ENCODE data around the gene ZMYND10. TPM values are rescaled to one million over a fixed set of nuclear protein-coding genes. Genes with fewer than 3 reads are reported as not detected.
A peak's percentile ranks its signal among the peaks of the same experiment; 100 is the strongest.

Gene ZMYND10
- total RNA-seq, 1 experiment from 2014 or later = 0.97 TPM

DNA sequence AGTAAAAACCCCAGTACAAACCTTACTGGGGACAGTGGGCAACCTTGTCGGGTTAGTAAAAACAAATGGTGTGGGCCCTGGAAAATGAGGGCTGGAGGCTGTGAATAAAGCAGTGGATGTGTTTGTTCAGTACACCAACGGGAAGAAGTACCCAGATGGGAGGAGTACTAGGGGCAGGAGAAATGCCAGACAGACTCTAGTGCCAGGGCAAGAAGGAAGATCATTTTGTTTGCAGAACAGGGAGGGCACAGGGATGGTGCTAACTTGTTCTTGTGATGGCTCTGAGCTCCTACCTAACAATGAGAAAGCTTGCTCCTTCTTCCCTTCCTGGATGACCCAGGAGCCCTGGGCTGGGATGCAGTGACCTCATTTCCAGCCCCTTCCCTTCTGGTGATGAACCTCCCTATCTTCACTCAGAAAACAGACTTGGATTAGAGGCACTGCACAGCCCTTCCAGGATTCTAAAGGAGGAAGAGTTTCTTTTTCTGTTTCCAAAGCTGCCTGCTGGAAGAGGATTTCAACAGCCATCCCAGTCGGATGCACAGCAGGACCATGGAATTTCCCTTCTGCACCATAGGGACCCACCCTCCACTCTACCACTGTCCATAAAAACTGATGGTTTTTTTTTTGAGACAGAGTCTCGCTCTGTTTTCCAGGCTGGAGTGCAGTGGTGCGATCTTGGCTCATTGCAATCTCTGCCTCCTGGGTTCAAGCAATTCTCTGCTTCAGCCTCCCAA lies 11.0 kb downstream of the ZMYND10 start:
- H3K36me3 ChIP-seq = peaks cover 68% of the 10 kb centered on the region
- no peaks in the 10 kb centered on the region for H3K9me3 ChIP-seq (replicated peaks)
- H3K4me3 ChIP-seq = no peak overlapping the region
- no peaks in the 10 kb centered on the region for H3K27me3 ChIP-seq (replicated peaks)
- DNase-seq (ENCODE audit: low read depth in 1 of 2, low spot score in 2 of 2) = no peak
- peaks cover 20% of the 10 kb centered on the region for H3K4me1 ChIP-seq (replicated peaks)
- no peak overlapping the region for H3K27ac ChIP-seq

GRCh38 chr3:50333744-50334328 lies 11.7 kb downstream of the ZMYND10 start:
- Histone ChIP-seq H3K27me3 (replicated peaks) (no peaks in the 10 kb centered on the region), H3K36me3 (peaks cover 75% of the 10 kb centered on the region), H3K27ac (no peak overlapping the region), H3K4me3 (no peak overlapping the region), H3K4me1 (replicated peaks) (peaks cover 20% of the 10 kb centered on the region), H3K9me3 (replicated peaks) (no peaks in the 10 kb centered on the region)
- no peak for DNase-seq (ENCODE audit: low read depth in 1 of 2, low spot score in 2 of 2)

GRCh38 chr3:50331364-50331907 lies 14.1 kb downstream of the ZMYND10 start:
- H3K36me3 ChIP-seq = peaks cover 72% of the 10 kb centered on the region
- no peak overlapping the region for H3K4me3 ChIP-seq
- no peaks in the 10 kb centered on the region for H3K27me3 ChIP-seq (replicated peaks)
- no peak for DNase-seq (ENCODE audit: low read depth in 1 of 2, low spot score in 2 of 2)
- peaks cover 25% of the 10 kb centered on the region for H3K4me1 ChIP-seq (replicated peaks)
- no peak overlapping the region for H3K27ac ChIP-seq
- H3K9me3 ChIP-seq (replicated peaks) = no peaks in the 10 kb centered on the region

- no peaks in the 10 kb centered on the region for H3K9me3 ChIP-seq (replicated peaks)
- no peak overlapping the region for H3K27ac ChIP-seq
- no peak overlapping the region for H3K4me3 ChIP-seq
- H3K36me3 ChIP-seq = peaks cover 65% of the 10 kb centered on the region
- DNase-seq (ENCODE audit: low read depth in 1 of 2, low spot score in 2 of 2) = no peak
- H3K27me3 ChIP-seq (replicated peaks) = no peaks in the 10 kb centered on the region
- peaks cover 17% of the 10 kb centered on the region for H3K4me1 ChIP-seq (replicated peaks)
Observed at GRCh38 chr3:50330330-50330729, 15.2 kb downstream of the ZMYND10 start.

GRCh38 chr3:50327943-50328691 lies 17.4 kb downstream of the ZMYND10 start, which contains the start of gene TUSC2:
TSS of gene TUSC2 (minus strand) at chr3:50328223. CDS start at chr3:50328099, 124 bp downstream.
- peak within 1 kb of the TSS; percentile 76 for H3K4me3 ChIP-seq
- H3K4me1 ChIP-seq (replicated peaks) = peaks cover 14% of the 10 kb centered on the region
- H3K27ac ChIP-seq = no peak within 1 kb of the TSS
- DNase-seq (ENCODE audit: low read depth in 1 of 2, low spot score in 2 of 2) = peak; percentile 76 to 93
- no peaks in the 10 kb centered on the region for H3K27me3 ChIP-seq (replicated peaks)
- H3K36me3 ChIP-seq = peaks cover 61% of the 10 kb centered on the region
- no peaks in the 10 kb centered on the region for H3K9me3 ChIP-seq (replicated peaks)

DNA sequence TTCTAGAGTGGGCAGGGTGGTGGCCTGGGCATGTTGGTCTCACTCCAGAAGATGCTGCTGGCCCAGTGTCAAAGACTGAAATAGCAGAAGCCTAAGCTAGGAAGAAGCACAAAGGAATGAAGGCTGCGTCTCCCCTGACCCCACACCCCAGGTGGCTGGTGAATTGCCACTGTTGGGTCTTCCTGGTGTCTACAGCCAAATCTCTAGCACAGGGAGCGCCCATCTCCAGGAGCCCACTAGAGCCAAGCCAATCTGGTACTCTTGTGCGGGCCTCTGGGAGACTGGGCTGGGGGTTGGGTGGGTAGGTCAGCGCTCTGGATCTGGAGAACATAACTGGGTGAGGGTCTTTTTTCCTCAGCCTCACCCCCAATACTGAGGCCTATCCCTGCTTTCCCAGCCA lies 18.4 kb downstream of the ZMYND10 start:
- Histone ChIP-seq H3K27ac (no peak overlapping the region), H3K36me3 (peaks cover 53% of the 10 kb centered on the region), H3K9me3 (replicated peaks) (no peaks in the 10 kb centered on the region), H3K4me3 (peak overlapping the region; percentile 76), H3K27me3 (replicated peaks) (no peaks in the 10 kb centered on the region), H3K4me1 (replicated peaks) (peaks cover 14% of the 10 kb centered on the region)
- DNase-seq (ENCODE audit: low read depth in 1 of 2, low spot score in 2 of 2) = no peak

- Histone ChIP-seq H3K4me3 (no peak overlapping the region), H3K36me3 (peaks cover 45% of the 10 kb centered on the region), H3K27ac (no peak overlapping the region), H3K4me1 (replicated peaks) (peaks cover 22% of the 10 kb centered on the region), H3K27me3 (replicated peaks) (no peaks in the 10 kb centered on the region), H3K9me3 (replicated peaks) (no peaks in the 10 kb centered on the region)
- no peak for DNase-seq (ENCODE audit: low read depth in 1 of 2, low spot score in 2 of 2)
Observed at GRCh38 chr3:50326182-50326541, 19.4 kb downstream of the ZMYND10 start.

GRCh38 chr3:50325497-50326181 lies 19.9 kb downstream of the ZMYND10 start:
- Histone ChIP-seq H3K27ac (no peak overlapping the region), H3K36me3 (peaks cover 43% of the 10 kb centered on the region), H3K27me3 (replicated peaks) (no peaks in the 10 kb centered on the region), H3K4me3 (no peak overlapping the region), H3K9me3 (replicated peaks) (no peaks in the 10 kb centered on the region), H3K4me1 (replicated peaks) (peaks cover 24% of the 10 kb centered on the region)
- no peak for DNase-seq (ENCODE audit: low read depth in 1 of 2, low spot score in 2 of 2)

DNA sequence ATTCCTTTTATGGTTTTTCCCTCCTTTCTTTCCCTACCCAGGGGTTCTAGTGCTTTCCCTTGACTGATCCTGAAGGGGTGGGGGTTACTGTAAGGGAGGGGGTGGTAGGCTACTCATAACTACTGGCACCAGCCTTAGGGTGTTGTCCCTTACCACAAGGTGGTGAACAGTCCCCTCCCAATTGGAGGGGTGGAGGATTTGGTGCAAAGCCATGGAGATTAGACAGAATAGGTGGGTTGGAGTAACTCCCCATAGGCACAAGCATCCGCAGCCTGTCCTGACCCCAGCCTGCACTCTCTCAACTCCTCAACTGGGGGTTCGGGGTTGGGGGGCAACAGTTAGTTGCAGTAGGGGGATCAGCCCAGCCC lies 20.4 kb downstream of the ZMYND10 start:
- Histone ChIP-seq H3K27ac (no peak overlapping the region), H3K27me3 (replicated peaks) (no peaks in the 10 kb centered on the region), H3K4me3 (no peak overlapping the region), H3K9me3 (replicated peaks) (no peaks in the 10 kb centered on the region), H3K36me3 (peaks cover 37% of the 10 kb centered on the region), H3K4me1 (replicated peaks) (peaks cover 29% of the 10 kb centered on the region)
- no peak for DNase-seq (ENCODE audit: low read depth in 1 of 2, low spot score in 2 of 2)

DNA sequence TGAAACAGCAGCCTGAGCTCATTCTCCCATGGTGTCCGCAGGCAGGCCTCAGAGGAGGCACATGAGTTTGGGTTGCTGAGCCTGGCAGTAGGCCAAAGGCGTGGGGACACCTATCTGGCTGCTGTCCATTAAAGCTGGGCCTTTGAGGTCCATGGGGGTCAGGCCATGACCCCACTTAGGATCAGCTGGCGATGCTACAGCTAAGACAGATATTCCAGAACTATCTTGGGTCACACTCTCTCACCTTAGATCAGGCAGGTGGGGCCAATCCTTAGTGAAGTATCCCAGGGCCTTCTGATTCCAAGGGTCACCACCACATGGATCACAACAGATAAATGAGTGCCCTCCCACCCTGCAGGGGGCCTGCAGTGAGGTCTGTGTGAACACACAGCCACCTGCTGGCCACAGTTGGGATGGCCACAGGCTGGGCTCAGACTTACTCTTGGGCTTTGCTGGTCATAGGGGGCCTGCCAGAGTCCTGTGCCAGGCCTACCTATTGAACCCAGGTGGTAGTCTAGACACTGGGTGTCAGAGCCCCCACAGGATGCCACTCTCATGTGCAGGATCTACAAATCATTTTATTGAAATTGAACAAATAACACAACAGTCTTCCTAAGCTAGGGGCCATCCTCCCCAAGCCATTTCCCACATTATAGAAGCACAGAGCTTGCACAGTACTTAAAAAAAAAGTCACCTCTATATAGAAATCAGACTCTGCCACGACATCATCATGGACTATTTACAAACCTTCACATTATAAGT lies 21.0 kb downstream of the ZMYND10 start:
- peak; percentile 43 to 67 for DNase-seq (ENCODE audit: low read depth in 1 of 2, low spot score in 2 of 2)
- H3K36me3 ChIP-seq = peaks cover 36% of the 10 kb centered on the region
- peaks cover 32% of the 10 kb centered on the region for H3K4me1 ChIP-seq (replicated peaks)
- H3K27me3 ChIP-seq (replicated peaks) = no peaks in the 10 kb centered on the region
- no peaks in the 10 kb centered on the region for H3K9me3 ChIP-seq (replicated peaks)
- no peak overlapping the region for H3K4me3 ChIP-seq
- no peak overlapping the region for H3K27ac ChIP-seq

DNA sequence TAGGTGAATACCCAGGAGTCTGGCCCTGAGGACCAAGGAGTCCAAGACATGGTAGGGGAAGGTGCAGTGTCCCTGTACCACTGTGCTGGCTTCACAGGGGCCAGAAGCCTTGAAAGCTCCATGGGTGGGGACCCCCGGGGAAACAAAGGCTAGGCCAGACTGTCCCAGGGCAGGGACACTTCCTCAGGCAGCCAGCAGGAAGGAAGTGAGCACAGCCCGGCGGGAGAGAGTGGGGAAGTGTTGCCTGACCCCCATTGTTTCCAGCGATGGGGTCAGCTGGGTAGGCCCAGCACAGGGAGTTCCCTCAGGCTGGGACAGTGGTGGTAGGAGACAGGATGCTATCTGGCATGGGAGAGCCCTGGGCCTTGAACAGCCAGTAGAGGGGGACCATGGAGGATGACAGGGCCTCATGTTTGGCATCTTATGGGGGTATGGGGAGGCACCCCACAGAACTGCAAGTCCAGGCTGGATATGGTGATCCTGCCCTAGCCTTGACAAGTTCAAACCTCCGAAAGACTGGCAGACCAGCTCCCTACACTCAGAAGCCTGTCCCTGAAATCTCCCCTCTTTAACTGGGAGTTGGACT lies 21.8 kb downstream of the ZMYND10 start:
- no peaks in the 10 kb centered on the region for H3K9me3 ChIP-seq (replicated peaks)
- peaks cover 38% of the 10 kb centered on the region for H3K36me3 ChIP-seq
- H3K4me3 ChIP-seq = no peak overlapping the region
- H3K27me3 ChIP-seq (replicated peaks) = no peaks in the 10 kb centered on the region
- peaks cover 31% of the 10 kb centered on the region for H3K4me1 ChIP-seq (replicated peaks)
- no peak for DNase-seq (ENCODE audit: low read depth in 1 of 2, low spot score in 2 of 2)
- H3K27ac ChIP-seq = no peak overlapping the region

DNA sequence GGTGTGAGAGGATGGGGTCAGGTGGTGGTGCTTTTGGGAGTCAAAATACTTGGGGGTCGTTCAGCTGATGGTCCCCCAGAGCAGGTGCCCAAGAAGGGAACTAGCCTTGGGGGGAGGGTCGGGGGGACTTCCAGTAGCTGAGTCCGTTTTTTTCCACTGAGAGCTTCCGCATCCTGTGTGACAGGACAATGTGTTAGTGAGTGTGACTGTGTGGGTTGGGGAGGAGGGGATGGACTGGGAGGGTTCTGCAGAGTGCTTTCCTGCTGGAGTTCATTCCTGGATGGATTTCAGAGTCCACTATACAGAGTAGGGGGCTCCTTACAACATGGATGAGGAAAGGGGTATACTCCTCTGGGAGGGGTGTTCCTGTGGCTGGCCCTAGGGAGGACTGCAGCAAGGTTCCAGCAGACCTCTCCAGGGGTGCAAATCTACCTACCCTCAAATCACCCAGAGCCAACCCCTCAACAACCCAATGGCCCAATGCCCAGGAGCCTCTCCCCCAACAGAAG lies 22.4 kb downstream of the ZMYND10 start:
- DNase-seq (ENCODE audit: low read depth in 1 of 2, low spot score in 2 of 2) = no peak
- Histone ChIP-seq H3K27me3 (replicated peaks) (no peaks in the 10 kb centered on the region), H3K4me1 (replicated peaks) (peaks cover 26% of the 10 kb centered on the region), H3K36me3 (peaks cover 43% of the 10 kb centered on the region), H3K9me3 (replicated peaks) (no peaks in the 10 kb centered on the region), H3K27ac (no peak overlapping the region), H3K4me3 (no peak overlapping the region)
